ENCODE results near the gene IFITM1. TPM values are rescaled to one million over a fixed set of nuclear protein-coding genes. Genes with fewer than 3 reads are reported as not detected.

The IFITM1 gene
- polyA plus RNA-seq, 3 donors = 26.0 to 49.5 (median 36.3) TPM

GRCh38 chr11:329886-330253, 16.0 kb downstream of the IFITM1 start:
- intact Hi-C loops (cut with micrococcal nuclease) = no loop called here
- WGBS (ENCODE audit: insufficient coverage) = no CpG with 5 or more reads among the region's 2 CpGs
- Histone ChIP-seq H3K4me2 (replicated peaks; ENCODE audit: extremely low read depth, low read length, poor library complexity, severe bottlenecking) (no peak overlapping the region), H3K36me3 (replicated peaks in 1 of 2; ENCODE audit: control insufficient read depth in 1 of 2, insufficient read depth in 2 of 2, low read length in 2 of 2) (no peaks in the 10 kb centered on the region), H4K20me1 (ENCODE audit: insufficient read depth, low read length) (no peaks in the 10 kb centered on the region), H2AFZ (ENCODE audit: insufficient read depth, low read depth, low read length, poor library complexity, severe bottlenecking) (no peak overlapping the region), H3K27me3 (ENCODE audit: control insufficient read depth in 2 of 2, insufficient read depth in 2 of 2, low read length in 2 of 2) (no peaks in the 10 kb centered on the region), H3K9ac (ENCODE audit: insufficient read depth, low read length, poor library complexity, severe bottlenecking) (no peak overlapping the region), H3K4me3 (replicated peaks in 1 of 3; ENCODE audit: low read depth in 2 of 3, low read length in 3 of 3) (no peak overlapping the region), H3K27ac (ENCODE audit: low read depth in 1 of 2, low read length in 2 of 2) (no peak overlapping the region), H3K4me1 (ENCODE audit: control insufficient read depth in 1 of 2, insufficient read depth in 2 of 2, low read length in 2 of 2) (peaks cover 28 to 47% of the 10 kb centered on the region in 2 donors), H3K79me2 (ENCODE audit: insufficient read depth, low read length) (no peaks in the 10 kb centered on the region), H3K9me3 (replicated peaks in 1 of 2; ENCODE audit: control insufficient read depth in 1 of 2, insufficient read depth in 1 of 2, low read length in 2 of 2) (peaks cover 7 to 23% of the 10 kb centered on the region in 2 donors)
- Mint-ChIP-seq H3K9me3 (peaks cover 15 to 24% (median 21%) of the 10 kb centered on the region in 7 donors), H3K27ac (peak overlapping the region in 1 of 7 donors; percentile 78), H3K27me3 (ENCODE audit: low read depth in 3 of 3) (peaks cover 5 to 8% (median 6%) of the 10 kb centered on the region in 3 donors), H3K4me3 (no peak overlapping the region), H3K36me3 (peaks cover 2 to 3% of the 10 kb centered on the region in 2 donors), H3K4me1 (peaks cover 47% of the 10 kb centered on the region)
- DNase-seq = no peak
- TF ChIP-seq CTCF (IDR thresholded peaks at IDR 0.05) = no peak

- H3K27me3 Mint-ChIP-seq (ENCODE audit: low read depth in 3 of 3) = peaks cover 5 to 8% (median 7%) of the 10 kb centered on the region in 3 donors
- no peak overlapping the region for H3K4me3 Mint-ChIP-seq
- Histone ChIP-seq H3K4me2 (replicated peaks; ENCODE audit: extremely low read depth, low read length, poor library complexity, severe bottlenecking) (no peak overlapping the region), H3K9me3 (replicated peaks in 1 of 2; ENCODE audit: control insufficient read depth in 1 of 2, insufficient read depth in 1 of 2, low read length in 2 of 2) (peaks cover 7 to 23% of the 10 kb centered on the region in 2 donors), H3K27me3 (ENCODE audit: control insufficient read depth in 2 of 2, insufficient read depth in 2 of 2, low read length in 2 of 2) (no peaks in the 10 kb centered on the region), H3K36me3 (replicated peaks in 1 of 2; ENCODE audit: control insufficient read depth in 1 of 2, insufficient read depth in 2 of 2, low read length in 2 of 2) (no peaks in the 10 kb centered on the region), H3K27ac (ENCODE audit: low read depth in 1 of 2, low read length in 2 of 2) (no peak overlapping the region), H3K4me1 (ENCODE audit: control insufficient read depth in 1 of 2, insufficient read depth in 2 of 2, low read length in 2 of 2) (peaks cover 28 to 43% of the 10 kb centered on the region in 2 donors), H3K9ac (ENCODE audit: insufficient read depth, low read length, poor library complexity, severe bottlenecking) (no peak overlapping the region), H3K79me2 (ENCODE audit: insufficient read depth, low read length) (no peaks in the 10 kb centered on the region), H3K4me3 (replicated peaks in 1 of 3; ENCODE audit: low read depth in 2 of 3, low read length in 3 of 3) (no peak overlapping the region), H2AFZ (ENCODE audit: insufficient read depth, low read depth, low read length, poor library complexity, severe bottlenecking) (no peak overlapping the region), H4K20me1 (ENCODE audit: insufficient read depth, low read length) (no peaks in the 10 kb centered on the region)
- DNase-seq = no peak
- peaks cover 15 to 24% (median 21%) of the 10 kb centered on the region in 7 donors for H3K9me3 Mint-ChIP-seq
- peaks cover 2 to 3% of the 10 kb centered on the region in 2 donors for H3K36me3 Mint-ChIP-seq
- WGBS (ENCODE audit: insufficient coverage) = 95% methylated on average over 8 of the region's 14 CpGs
- peaks cover 45% of the 10 kb centered on the region for H3K4me1 Mint-ChIP-seq
- TF ChIP-seq CTCF (IDR thresholded peaks at IDR 0.05) = no peak
- H3K27ac Mint-ChIP-seq = peak overlapping the region in 1 of 7 donors; percentile 66
- intact Hi-C loops (cut with micrococcal nuclease) = no loop called here
Measured at GRCh38 chr11:330307-330693, 16.5 kb downstream of the IFITM1 start.
